Brain pericyte (primary cell): ENCODE data around the gene MYO18A.
"Not testable (repeated sequence)": the region's sequence is repeated elsewhere in the genome, so short reads cannot be mapped to it uniquely, and the experiment has no call there.

Source experiments
- DNase-seq: peaks from one replicate; pipeline ENCODE4 v3.0.0-alpha.2; 2012; ENCODE audit warnings: low read depth, low spot score

Gene MYO18A

DNA sequence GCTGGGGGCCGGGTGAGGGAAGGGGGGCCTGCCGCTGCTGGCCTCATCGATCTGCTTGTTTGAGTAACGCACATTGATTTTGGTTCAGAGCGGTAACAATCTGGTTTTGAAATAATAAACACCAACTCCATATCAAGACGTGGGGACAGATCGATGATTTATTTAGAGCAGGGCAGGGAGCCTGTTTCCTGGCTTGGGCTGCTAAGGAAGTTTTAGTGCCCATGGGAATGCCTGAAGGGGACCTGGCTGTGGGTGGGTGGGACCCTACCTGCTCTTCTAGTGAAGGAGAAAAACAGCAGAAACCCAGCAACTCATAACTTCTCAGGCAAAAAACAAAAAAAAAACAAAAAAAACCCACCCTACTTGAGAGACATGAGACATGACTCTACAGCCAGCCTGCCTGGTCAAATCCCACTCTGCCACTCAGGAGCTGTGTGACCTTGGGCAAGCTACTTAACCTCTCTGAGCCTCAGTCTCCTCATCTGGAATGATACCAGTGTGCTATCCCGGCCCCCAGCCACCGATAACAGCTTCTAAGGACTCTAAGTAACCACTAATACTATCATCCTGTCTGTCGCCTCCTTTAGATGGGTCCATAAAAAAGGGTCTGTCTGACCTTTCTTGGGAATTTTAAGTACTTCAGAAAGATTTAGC lies 71.2 kb downstream of the MYO18A start:
- no peak for DNase-seq

DNA sequence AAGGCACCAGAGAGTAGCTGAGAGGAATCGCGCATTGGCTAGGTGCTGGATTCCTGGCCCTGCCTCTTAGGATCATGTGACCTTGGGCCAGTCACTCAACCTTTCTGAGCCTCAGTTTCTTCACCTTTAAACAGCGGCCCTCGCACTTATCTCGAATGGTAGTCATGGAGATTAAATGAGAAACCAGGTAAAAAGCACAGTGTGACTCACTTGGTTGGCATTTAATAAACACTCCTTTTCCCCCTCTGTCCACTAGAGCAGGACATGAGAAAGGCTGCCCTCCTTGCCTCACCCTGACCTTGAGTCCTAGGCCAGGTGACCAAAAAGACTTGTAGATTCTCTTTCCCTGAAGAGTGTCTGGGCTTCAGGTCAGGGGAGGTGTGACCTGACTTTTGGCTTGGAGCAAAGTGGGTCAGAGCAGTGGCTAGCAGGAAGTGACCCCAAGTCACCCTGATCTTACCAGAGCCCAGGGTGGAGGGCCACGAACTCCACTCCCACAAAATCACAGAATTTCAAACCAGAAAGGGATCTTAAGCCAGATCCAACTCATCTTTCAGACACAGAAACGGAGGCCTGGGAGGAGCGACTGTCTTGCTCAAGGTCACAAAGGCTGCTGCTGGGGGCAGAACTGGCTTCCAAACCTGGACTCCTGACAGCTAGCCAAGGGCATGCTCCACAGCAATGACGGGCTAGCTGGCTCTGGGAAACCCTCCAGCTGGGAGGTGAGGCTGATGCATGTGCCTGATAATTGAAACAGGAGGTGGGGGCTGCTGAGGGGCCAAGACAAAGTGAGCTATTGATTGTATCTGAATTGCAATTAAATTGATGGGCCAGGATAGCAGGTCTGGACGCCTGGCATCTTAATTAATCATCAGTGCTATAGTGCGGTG lies 72.0 kb downstream of the MYO18A start:
- DNase-seq, result no peak

DNA sequence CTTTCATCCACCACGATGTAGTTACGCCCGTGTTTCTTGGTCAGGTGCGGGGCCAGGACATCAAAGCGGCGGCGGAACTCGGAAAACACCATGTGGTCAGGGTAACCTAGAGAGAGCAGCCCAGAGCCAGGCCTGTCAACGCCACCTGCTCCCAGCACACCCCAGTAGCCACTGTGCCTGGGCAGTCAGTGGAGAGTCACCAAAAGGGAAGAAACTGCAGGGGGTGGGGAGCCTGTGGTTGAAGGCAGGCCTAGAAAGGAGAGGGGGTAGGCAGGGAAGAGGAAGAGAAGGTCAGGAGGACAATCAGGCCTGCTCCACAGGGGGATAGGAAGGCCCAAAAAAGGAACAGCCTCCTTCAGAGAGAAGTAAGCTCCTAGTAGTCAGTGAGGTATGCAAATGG lies 73.1 kb downstream of the MYO18A start:
- DNase-seq, result no peak

DNA sequence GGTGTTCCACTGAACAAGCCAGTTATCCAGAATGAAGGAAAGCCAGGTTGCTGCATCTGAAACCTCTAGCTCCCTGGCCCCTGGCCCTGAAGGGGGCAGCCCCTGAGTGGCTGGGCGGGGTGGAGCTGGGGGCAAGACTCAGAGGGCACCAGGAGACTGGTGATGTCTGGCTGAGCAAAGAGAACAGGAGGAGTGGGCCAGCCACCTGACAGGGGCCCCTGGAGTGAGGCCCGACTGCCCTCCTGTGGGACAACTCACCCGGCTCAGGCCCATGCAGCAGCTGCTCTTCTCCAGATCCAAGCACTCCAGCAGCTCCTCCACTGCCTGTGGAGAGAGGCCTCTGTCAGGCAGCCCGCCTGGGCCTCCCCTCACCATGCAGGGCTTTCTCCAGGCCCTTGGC lies 76.9 kb downstream of the MYO18A start:
- no peak for DNase-seq

DNA sequence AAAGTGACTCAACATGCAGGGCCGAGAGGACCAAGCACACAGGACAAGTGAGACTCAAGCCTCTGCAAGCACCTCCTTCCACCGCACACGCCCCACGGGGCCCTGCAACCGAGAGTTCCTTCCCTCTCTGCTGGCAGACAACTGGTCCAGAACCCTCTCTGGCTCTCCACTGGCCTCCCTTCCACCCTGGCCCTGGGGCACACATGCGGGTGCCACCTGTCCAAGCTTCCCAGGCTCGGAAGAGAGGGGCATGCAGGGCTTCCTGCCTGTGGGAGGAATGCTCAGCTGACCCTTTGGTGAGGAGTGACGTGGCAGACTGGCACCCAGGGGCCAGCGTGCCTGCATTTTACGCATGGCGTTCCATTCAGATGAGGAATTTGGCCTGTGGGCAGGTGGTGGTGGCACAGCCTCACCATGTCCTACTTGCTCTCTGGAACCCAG lies 77.4 kb downstream of the MYO18A start:
- no peak for DNase-seq

DNA sequence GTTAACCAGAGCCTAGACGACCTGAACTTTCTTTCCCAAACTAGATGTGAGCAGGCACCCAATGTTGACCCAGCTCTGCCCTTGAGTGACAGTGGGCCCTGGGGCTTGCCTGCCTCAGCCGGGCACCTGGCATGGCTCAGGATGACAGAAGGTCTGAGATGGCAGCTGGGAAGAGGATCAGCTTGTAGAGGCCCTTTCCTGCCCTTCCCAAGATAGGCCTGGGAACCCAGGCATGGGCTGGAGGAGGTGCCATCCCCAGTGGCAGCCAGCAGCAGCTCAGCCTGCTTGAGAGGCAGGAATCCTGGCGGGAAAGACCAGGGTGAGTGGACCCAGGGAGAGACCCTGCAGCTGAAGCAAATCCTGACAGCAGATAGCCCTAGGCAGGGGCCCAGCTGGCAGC lies 78.2 kb downstream of the MYO18A start:
- DNase-seq, result no peak

DNA sequence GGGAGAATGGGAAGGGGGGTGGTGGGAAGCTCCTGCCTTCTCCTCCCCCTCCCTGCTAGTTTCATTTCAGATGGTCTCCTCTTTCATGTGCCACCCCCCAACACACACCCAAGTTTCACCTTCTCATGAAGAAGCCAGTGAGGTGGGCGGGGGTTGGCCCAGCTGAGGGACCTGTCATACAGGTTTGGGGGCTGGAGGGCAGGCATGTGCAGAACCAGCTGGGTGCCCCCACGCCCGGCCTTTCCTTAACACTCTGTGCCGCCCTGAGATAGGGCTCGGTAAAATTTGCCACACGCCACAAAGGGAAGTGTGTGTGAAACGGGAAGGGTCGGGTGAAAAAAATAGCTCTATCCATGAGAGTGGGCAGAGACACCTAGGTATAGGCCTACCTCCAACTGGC lies 79.9 kb downstream of the MYO18A start:
- DNase-seq, result no peak

DNA sequence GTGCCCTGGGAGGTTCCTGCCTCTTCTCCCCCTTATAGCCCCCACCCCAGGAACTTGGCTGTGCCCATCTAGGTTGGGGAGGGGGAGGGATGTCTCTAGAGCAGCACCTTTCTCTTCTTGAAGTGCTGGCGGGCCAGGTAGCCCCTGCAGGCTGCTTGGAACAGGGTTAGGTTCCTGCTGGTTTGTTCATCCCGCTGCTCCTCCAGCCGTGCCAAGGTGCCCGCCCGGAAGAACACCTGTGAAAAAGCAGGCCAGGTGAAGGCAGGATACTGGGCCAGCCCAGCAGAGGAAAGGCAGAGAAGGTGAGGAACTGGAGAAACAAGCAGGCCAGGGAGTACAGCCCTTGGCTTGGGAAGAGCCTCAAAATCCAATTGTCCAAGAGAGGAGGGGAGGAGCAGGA lies 80.7 kb downstream of the MYO18A start:
- DNase-seq, result no peak

DNA sequence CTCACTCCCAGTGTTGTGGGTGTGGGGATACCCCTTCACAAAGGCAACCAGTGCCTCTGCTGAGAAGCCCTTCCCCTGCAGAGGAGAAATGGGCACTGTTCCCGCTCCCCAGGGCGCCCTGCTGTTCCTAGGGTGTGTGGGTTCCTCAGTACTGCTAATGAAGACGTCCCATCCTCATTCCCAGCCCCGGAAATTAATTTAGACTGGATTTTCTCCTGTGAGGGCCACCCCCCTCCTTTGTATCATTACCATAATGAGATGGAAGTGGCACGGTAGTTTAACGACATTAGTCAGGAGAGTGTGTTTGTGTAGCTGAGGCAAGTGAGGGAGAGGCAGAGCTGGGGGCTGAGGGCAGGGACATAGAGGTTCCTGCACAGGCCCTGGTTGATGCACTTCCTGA lies 84.1 kb downstream of the MYO18A start:
- DNase-seq, result no peak

DNA sequence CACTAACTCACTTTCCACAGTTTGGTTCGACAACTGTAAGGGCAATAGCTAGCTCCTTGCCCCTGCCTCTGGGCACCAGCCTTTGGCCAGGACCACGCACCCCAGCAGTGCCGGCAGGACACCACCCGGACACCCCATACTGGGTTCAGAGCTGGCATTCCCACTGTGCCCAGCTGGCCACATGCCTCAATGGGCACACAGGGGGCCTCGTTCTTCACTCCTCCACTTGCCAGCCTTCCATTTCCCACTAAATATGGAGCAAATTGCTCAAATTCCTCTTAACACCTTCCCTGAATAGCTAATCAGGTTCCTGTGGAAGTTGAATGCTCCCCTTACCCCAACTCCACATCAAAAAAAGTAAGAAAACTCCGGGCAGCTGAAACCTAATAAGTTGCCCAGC lies 84.8 kb downstream of the MYO18A start:
- DNase-seq, result no peak

DNA sequence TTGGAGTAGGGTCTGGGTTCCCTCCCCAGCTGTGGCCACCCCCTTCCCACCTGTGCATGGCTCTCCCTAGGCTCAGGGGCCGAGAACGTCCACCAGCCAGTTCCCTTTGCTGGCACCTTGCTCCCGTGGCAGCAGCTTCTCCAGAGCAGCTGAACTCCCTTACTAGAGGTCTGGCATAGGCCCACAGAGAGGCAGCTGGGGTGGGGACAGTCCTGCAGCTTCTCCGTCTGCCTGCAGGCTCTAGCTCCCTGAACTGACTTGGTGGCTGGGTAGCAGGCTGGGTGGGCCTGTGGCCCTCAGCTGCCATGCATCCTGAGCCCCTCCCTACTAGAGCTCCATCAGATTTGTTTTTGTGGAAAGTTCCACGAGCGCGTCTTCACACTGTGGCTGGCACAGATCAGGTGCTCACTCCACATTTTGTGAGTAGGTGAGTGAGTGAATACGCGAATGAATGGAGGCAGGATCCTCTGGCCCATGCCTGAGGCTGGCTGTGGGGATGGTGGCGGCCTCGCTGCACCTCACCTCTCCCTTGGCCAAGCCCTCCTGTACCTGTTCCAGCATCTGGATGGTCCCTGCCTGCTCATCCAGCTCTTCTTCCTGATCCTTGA lies 86.0 kb downstream of the MYO18A start:
- no peak for DNase-seq

DNA sequence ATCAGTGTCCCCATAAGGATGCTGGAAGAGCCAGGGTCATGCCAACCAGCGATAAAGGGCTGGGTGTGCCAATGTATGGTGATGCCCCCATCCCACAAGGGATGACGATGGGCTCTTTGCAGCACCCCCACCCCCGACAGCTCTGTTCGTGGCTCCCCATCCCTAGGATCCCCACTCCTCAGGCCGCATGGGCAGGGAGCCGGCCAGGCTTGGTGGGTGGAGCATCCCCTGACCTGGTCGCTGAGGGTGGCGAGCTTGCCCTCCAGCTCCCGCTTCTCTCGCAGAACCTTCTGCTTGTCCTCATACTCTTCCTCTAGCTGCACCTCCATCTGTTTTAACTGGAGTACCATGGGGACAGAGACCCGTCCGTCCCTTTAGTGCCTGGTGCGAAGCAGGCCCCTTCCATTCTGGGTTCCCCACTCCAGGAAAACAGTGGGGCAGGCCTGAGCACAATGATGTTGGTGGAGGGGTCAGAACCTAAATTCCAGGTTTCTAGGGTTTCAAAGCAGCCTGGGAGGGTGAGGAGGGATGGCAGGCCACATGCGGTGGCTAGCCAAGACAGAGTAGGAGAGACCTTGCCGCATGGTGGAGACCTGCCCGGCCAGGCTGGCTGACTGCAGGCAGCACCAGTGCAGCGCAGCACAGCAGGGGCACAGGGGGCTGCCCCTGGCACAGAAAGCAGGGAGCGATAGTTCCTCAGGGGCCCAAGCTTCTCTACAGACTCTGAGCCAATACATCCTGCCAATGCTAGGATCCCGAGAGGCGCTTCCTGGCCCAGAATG lies 86.9 kb downstream of the MYO18A start:
- DNase-seq, result no peak

DNA sequence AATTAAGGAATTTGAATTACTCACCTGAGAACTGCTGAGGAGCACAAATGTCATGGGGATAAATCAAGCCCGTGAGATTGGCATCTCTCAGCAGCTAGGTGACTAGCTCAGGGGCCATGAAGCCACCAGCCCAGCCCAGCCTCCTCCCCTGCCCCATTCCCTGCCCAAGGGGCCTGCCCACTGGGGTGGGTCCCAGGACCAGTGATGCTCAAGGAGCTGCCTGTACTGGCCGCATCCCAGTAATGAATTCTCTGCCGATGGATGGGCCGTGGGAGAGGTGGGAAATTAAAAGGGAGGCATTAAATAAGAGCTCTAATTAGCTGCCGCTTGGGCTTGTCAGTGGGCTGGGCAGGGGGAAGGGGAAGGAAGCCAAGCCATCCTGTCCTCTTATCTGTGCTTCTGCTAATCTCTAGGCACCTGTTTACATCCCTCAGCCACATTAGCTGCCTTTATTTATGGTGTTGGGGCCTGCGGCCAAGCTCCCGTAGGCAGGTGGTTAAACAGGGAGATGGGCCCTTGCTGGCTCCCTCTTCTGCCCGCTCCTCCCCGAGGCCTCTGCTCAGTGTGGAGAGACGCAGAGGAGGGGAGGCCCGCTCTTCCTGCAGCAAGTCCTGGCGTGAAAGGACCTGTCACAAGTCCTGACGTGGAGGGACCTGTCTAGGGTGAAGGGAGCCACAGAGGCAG lies 88.5 kb downstream of the MYO18A start:
- no peak for DNase-seq

DNA sequence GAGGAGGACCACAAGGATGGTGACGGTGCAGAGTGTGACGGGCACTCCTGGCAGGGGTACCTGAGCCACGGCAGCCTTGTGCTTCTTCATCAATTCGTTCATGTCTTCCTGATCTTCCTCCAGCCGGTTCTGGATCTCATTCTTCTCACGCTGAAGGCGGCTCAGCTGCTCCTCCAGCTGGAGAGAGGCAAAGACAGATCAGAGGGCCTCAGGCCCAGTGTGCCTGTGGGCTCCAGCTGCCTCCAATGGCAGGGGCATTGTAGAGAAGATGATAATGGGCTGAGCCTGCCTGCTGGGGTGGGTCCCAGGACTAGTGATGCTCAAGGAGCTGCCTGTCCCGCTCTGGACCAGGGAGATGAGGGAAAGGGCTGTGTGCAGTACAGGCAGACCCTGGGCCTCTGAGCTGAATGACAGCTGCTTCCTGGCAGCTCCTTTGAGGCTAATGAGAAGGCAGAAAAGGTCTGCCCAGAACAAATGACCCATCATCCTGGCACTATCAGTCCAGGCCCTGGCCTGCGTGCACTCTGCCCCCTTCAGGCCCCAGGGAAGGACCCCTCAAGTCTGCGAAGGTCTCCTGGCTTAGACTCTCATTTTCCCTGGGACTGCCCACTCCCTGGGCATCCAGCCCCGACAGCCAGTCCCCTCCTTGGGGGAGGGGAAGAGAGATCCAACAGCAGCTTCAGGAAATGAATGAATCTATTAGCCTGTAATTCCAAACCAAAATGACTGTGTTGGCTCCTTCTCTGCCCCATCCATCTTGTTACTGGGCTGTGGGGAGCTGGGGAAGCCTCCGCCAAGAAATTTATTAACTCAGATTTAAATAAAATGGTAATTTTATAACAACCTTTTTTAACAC lies 89.2 kb downstream of the MYO18A start:
- no peak for DNase-seq

DNA sequence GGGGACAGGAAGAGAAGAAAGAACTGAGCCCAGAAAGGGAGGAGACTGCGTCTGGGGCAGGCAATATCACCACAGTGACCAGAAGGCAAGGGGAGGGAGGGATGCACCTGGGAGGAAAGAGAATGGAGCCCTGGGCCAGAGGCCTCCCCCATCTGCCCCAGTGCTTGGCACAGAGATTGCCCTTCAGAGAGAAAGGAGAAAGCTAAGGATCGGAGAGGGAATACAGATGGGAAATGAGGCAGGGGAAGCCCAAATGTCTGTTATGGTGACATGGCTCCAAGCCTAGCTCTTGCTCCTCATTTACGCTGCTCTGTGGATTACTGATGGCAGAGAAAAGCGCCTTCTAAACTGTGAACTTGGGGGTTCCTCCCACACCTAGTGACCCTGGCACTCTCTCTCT lies 90.1 kb downstream of the MYO18A start:
- DNase-seq, result no peak

DNA sequence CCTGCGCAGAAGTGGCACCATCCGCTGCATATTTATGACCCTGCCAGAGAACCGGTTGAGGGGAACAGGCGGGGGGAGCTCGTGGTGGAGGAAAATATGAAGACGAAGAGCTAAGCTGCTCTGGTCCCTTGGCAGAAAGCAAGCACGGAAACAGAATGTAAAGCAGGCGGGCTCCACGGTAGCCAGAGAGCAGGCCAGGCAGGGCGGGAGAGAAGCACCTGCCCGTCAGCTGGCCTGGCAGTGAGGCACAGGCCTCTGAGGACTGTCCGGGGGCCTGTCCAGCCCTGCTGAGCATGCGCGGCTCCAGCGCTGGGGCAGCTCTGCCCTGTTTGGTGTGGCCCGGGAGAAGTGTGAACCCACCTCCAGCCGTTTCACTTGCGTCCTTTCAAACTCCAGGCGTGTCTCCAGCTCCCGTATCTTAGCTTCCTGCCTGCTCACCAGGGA lies 90.6 kb downstream of the MYO18A start:
- no peak for DNase-seq

DNA sequence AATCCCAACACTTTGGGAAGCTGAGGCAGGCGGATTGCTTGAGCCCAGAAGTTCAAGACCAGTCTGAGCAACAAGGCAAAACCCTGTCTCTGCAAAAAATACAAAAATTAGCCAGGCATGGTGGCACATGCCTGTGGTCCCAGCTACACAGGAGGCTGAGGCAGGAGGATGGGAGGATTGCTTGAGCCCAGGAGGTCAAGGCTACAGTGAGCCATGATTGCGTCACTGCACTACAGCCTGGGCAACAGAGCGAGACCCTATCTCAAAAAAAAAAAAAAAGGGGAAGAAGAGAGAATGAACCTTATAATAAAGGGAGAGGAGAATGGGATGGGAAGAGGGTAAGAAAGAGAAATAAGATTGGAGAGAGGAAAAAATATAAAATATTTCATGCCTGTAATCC lies 91.4 kb downstream of the MYO18A start:
- not testable (repeated sequence) for DNase-seq

DNA sequence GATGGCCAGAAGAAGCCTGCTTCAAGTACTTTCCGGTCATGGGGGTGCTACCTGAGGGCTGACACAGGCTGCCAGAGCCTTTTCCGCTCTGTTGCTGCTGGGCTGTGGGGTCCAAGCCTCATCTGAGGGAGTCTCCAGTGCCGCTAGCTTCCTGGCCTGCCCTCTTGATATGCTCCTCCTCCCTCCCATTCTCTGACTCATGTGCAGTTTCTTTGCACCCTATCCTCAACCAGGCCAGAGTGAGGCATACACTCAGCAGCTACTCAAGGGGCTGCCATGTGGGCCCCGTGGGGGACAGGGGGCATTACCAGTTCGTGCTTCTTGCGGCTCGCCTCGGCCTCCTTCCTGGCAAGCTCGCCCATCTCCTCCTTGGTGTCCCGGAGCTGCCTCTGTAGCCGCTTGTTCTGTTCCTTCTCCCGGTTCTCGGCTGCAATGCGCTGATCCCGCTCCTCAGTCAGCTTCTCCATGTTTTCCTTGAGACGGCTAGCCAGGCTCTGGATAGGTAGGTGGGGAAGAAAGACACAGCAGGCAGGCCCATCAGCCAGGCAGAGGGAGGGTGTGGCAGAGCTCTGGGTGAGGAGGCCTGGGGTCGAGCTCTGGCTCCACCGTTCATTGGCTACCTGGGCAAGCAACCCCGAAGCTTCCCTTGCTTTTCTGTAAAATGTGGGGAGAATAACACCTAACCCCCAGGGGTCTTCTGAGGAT lies 93.4 kb downstream of the MYO18A start:
- DNase-seq, result no peak

DNA sequence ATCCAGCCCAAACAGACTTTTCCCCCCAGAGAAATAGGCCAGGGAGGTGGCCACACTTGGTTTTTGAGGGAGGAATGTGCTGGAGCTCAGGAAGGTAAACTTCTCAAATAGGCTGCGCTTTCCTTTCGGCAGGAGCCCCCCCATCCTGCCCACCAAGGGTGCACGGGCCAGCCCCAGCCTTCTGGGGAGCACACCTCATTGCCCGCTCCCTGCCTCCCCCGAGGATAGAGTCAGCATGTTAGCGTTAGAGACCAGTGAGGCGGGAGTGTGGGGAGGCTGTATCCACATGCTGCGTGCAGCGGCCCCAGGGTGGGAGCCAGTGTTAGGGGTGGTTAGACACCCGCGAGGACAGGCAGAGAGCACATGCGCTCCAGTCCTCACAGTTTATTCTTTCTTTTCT lies 95.0 kb downstream of the MYO18A start:
- DNase-seq, result no peak
